Pancreas (tissue), 10 donors: ENCODE measurements around the gene TAMALIN. TPM values are rescaled to one million over a fixed set of nuclear protein-coding genes. Genes with fewer than 3 reads are reported as not detected.

Experiments used
- ATAC-seq, 4 donors: fragments of 200-7000 bp; cut with Tn5 transposase; one replicate each; pipeline versions ENCODE4 v1.8.0 to v1.9.1; 2020; ENCODE audit warnings: mild to moderate bottlenecking in 4 of 4, moderate library complexity in 4 of 4
- DNase-seq, 6 donors: peaks; one replicate each; pipeline ENCODE4 v3.0.0-alpha.2; 2020
- FAIRE-seq: peaks from 2 replicates; lab custom pipeline; 2012; peaks lifted over from hg19 to GRCh38; lab: Jason Lieb, UNC
- H3K27ac ChIP-seq, 4 donors: fragments of 200-600 bp; sonication (generic); 1 replicate in 3 of 4; 2 replicates in 1 of 4; pipeline versions ENCODE4 v1.5.0 to v1.8.0; 2020
- H3K27me3 ChIP-seq, 4 donors: fragments of 200-600 bp; one replicate each; pipeline ENCODE4 v1.8.0; 2021
- H3K36me3 ChIP-seq, 3 donors: fragments of 200-600 bp; sonication (generic) in 1 of 3; one replicate each; pipeline versions ENCODE4 v1.5.0 to v1.8.0; 2020 to 2021
- H3K4me1 ChIP-seq, 3 donors: fragments of 200-600 bp; one replicate each; pipeline ENCODE4 v1.8.0; 2021
- H3K4me3 ChIP-seq, 4 donors: fragments of 200-600 bp; sonication (generic) in 2 of 4; one replicate each; pipeline versions ENCODE4 v1.5.0 to v1.8.0; 2020 to 2021
- H3K9me3 ChIP-seq, 4 donors: fragments of 200-600 bp; one replicate each; pipeline ENCODE4 v1.8.0; 2021
- WGBS, 2 donors: extraction: QIAGEN DNeasy Blood & Tissue Kit; methylation state at CpG; one replicate each; pipeline ENCODE4 v1.1.7; 2013; 5-methylcytosine and 5-hydroxymethylcytosine counted together
- intact Hi-C, 3 donors: fragments of 100-400 bp; cut with DNase I; formaldehyde crosslinking; loops; one replicate each; pipeline versions ENCODE4 v1.11.1 to v1.14.2; 2022
- polyA plus RNA-seq, 2 donors: library from polyadenylated mRNA; stranded (reverse); fragments of 200-250 nt; gene quantifications; one replicate each; pipeline ENCODE4 v1.2.3, GENCODE V29; 2013
- total RNA-seq, 6 donors: library from RNA; stranded (reverse); fragmentation: NEBNext Ultra II Directional in 4 of 6; extraction: Animal tissue kit (Norgen Biotek cat#: 25700) in 4 of 6; gene quantifications; one replicate each; pipeline versions ENCODE4 v1.2.1 to v1.2.4, GENCODE V29; 2021 to 2023
- TF ChIP-seq, protein P1 (sequence below), 4 donors: fragments of 200-600 bp; sonication (generic) in 3 of 4; IDR thresholded peaks; one replicate each; pipeline versions ENCODE4 v1.5.0 to v1.8.0; 2021; ENCODE audit warnings: antibody characterized with exemption in 4 of 4
- donor health status: healthy with polysubstance abuse.
- donor health status: DM: no; HTN: no; CAD: no; lungs with moderate emphysema.
- donor health status: DM: no; HTN: no; CAD: no.
- donor health status: control.
- donor health status: control.
- donor health status: Bipolar disorder and iron deficiency.
- donor health status: DM: yes; HTN: yes; CAD: no.
- donor health status: DM: no; HTN: no; CAD: no.
- donor health status: DM: no; HTN: no; CAD: no.
- donor health status: DM: yes; HTN: yes; CAD: no.

The TAMALIN gene
- total and polyA plus RNA-seq, 8 donors = 7.1 to 51.6 (median 13.6) TPM

DNA sequence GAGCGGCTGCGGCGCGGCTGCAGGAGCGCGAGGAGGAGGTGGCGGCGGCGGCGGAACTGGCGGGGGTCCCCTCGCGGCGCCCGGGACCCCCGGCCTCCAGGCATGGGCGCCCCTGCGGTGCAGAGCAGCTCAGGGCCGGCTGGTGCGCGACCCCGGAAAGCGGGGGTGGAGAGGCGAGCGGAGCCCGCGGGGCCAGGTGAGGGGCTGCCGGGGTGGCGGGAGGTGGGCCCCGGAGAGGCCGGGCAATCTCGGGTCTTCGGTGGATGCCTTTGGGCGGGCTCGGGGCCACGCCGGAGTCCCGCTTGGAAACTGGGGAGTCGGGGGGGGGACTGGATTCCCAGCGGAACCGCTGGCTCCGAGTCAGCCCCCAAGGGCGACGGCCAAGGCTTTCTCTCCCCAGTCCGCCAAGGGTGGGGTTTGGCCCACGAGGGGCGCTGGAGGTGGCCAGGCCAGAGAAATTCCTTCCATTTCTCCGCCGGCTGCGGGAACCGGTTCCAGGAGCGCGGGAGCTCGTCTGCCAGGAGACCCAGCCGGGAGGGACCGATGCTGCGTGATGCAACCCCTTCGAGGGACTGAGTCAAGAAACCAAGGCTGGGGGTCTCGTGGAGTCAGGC is 30.6 kb downstream of the TAMALIN start:
- H3K27ac ChIP-seq = peak overlapping the region; percentile 55 to 74 (median 62)
- H3K4me3 ChIP-seq = peak overlapping the region; percentile 34 to 63 (median 49)
- H3K9me3 ChIP-seq = no peaks in the 10 kb centered on the region
- intact Hi-C loops = no loop called here
- H3K36me3 ChIP-seq = no peaks in the 10 kb centered on the region
- no peaks in the 10 kb centered on the region for H3K27me3 ChIP-seq
- peaks cover 5 to 21% (median 11%) of the 10 kb centered on the region in 3 donors for H3K4me1 ChIP-seq
- 1 to 2% methylated on average over 28 to 59 of the region's 59 CpGs for WGBS, 2 donors
- DNase-seq = peak; percentile 56 to 85 (median 73)
- TF ChIP-seq, protein P1, sequence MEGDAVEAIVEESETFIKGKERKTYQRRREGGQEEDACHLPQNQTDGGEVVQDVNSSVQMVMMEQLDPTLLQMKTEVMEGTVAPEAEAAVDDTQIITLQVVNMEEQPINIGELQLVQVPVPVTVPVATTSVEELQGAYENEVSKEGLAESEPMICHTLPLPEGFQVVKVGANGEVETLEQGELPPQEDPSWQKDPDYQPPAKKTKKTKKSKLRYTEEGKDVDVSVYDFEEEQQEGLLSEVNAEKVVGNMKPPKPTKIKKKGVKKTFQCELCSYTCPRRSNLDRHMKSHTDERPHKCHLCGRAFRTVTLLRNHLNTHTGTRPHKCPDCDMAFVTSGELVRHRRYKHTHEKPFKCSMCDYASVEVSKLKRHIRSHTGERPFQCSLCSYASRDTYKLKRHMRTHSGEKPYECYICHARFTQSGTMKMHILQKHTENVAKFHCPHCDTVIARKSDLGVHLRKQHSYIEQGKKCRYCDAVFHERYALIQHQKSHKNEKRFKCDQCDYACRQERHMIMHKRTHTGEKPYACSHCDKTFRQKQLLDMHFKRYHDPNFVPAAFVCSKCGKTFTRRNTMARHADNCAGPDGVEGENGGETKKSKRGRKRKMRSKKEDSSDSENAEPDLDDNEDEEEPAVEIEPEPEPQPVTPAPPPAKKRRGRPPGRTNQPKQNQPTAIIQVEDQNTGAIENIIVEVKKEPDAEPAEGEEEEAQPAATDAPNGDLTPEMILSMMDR (IDR thresholded peaks at IDR 0.05) = no peak
- peak in 2 of 4 donors; percentile 1 for ATAC-seq
- no peak for FAIRE-seq

DNA sequence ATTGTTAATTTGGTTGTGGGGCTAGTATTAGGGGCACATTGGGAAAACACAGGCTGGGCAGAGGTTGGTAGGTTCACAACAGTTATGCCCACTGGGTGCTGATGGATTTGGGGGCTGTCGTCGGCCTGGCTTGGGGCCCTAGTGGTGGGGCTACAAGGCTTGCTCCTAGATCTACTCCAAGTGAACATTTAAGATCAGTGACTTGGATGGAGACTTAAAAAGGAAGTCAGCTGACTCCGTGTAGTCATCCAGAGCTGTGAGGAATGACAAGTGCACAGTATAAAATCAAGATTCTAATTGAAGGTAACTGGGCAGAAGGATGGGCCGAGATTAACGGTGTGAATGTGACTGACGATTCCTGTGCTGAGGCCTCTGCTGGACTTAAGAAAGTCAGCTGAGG is 31.7 kb downstream of the TAMALIN start:
- intact Hi-C loops = no loop called here
- Histone ChIP-seq H3K27me3 (no peaks in the 10 kb centered on the region), H3K4me1 (peaks cover 3 to 22% (median 19%) of the 10 kb centered on the region in 3 donors), H3K4me3 (peak overlapping the region in 1 of 4 donors; percentile 60), H3K27ac (peak overlapping the region in 2 of 4 donors; percentile 23 to 28), H3K36me3 (no peaks in the 10 kb centered on the region), H3K9me3 (no peaks in the 10 kb centered on the region)
- 65 to 67% methylated on average over 6 of the region's 6 CpGs for WGBS, 2 donors
- FAIRE-seq (no peak), DNase-seq (peak in 1 of 6 donors; percentile 25), ATAC-seq (no peak)
- TF ChIP-seq, protein P1 (IDR thresholded peaks at IDR 0.05) = no peak

DNA sequence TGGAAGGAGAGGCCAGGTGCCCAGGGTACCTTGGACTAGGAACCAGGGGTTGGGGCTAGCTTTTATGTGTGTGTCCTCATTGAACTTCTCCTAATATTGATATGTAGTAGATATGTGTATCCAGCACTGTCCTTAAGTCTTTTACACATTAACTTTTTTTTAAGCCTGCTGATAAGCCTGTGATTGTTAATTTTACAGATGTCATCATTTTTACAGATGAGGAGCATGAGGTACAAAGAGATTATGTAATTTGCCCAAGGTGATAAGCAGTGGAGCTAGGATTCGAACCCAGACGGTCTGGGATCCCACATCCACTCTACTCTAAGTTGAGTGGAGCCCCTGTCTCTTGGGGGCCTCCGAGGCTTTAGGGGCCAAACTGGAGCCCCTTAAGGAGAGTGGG is 34.3 kb downstream of the TAMALIN start:
- Histone ChIP-seq H3K27me3 (no peaks in the 10 kb centered on the region), H3K4me3 (no peak overlapping the region), H3K9me3 (no peaks in the 10 kb centered on the region), H3K36me3 (no peaks in the 10 kb centered on the region), H3K27ac (no peak overlapping the region), H3K4me1 (peaks cover 13 to 38% (median 35%) of the 10 kb centered on the region in 3 donors)
- WGBS, 2 donors = 56 to 59% methylated on average over 3 of the region's 3 CpGs
- DNase-seq (peak in 1 of 6 donors; percentile 17), ATAC-seq (no peak), FAIRE-seq (no peak)
- TF ChIP-seq, protein P1 (IDR thresholded peaks at IDR 0.05) = no peak
- intact Hi-C loops = no loop called here

DNA sequence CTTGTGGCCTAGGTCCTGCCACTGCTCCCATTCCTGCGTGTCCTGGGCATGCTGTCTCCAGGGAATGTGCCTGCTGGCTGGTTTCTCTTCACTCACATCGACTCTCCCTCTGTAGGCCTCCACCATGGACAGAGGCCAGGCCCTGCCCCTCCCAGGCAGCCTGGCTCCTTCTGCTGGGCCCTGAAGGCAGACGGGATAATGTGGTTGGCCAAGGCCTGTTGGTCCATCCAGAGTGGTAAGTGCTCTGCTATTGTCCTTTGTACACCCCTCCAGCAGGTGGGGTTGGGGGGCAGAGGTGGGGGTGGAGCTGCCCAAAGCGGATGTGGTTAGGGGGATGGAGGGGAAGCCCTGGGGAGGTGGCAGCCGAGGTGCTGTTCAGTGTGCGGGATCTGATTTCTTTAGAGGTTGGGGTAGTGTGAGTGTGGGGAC is 35.0 kb downstream of the TAMALIN start:
- FAIRE-seq = no peak
- peak in 5 of 6 donors; percentile 23 to 78 (median 63) for DNase-seq
- 54 to 57% methylated on average over 6 of the region's 6 CpGs for WGBS, 2 donors

More for the DNA sequence above, 35.0 kb downstream of the TAMALIN start:
- intact Hi-C loops = no loop called here
- H3K4me3 ChIP-seq = no peak overlapping the region
- peaks cover 9 to 36% (median 30%) of the 10 kb centered on the region in 3 donors for H3K4me1 ChIP-seq
- H3K36me3 ChIP-seq = no peaks in the 10 kb centered on the region
- no peaks in the 10 kb centered on the region for H3K9me3 ChIP-seq
- peak overlapping the region in 1 of 4 donors; percentile 17 for H3K27ac ChIP-seq
- no peaks in the 10 kb centered on the region for H3K27me3 ChIP-seq
- peak in 1 of 4 donors; percentile 5 for ATAC-seq
- TF ChIP-seq, protein P1 (IDR thresholded peaks at IDR 0.05) = no peak
